ENCODE data around the gene OR2Z1. TPM values are rescaled to one million over a fixed set of nuclear protein-coding genes. Genes with fewer than 3 reads are reported as not detected.
A peak's percentile ranks its signal among the peaks of the same experiment; 100 is the strongest.

The OR2Z1 gene
- total and polyA plus RNA-seq, 2 of the 13 experiments (the other 11 are each of a cell fraction or from before 2014, with no cell fraction given): not detected

DNA sequence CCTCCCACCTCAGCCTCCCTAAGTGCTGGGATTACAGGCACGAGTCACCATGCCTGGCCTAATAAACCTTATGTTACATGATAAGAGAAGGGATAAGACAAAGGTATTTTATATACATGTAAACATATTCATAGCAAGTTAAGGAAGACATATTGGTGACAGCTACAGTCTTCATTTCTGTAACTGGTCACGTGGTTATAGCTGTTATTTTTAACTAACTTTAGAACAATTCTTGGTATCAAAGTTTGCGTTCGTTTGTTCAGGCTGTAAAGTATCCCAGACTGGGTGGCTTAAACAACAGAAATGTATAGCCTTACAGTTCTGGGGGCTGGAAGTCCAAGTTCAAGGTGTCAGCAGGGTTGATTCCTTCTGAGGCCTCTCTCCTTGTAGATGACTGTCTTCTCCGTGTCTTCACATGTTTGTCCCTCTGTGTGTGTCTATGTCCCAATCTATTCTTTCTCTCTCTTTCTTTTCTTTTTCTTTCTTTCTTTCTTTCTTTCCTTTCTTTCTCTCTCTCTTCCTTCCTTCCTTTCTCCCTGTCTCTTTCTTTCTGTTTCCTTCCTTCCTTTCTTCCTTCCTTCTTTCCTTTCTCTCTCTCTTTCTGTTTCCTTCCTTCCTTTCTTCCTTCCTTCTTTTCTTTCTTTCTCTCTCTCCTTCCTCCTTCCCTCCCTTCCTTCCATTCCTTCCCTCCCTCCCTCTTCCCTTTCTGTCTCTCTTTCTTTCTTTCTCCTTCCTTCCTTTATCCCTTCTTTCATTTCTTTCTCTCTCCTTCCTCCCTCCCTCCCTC is 30.5 kb upstream of the OR2Z1 start:
- no peak for FAIRE-seq
- in situ Hi-C loops (cut with HindIII; ENCODE audit: extremely low pct_ligation_motif_present, low pct_unique_long_range_greater_than_20kb): loop anchor here (5.0 kb wide), 1 partner anchor 34 kb away; no protein-coding TSS in a partner anchor
- BruUV-seq (replicated peaks): no TSS peak
- H3K36me3 ChIP-seq (replicated peaks in 1 of 2; ENCODE audit: control insufficient read depth in 1 of 2, insufficient read depth in 2 of 2, low read length in 2 of 2): no peaks in the 10 kb centered on the region
- POLR2A ChIA-PET: no interaction called here
- no peaks in the 10 kb centered on the region for H3K4me1 ChIP-seq (ENCODE audit: insufficient read depth, low read length)
- 1% methylated on average over 5 of the region's 5 CpGs for whole genome bisulfite sequencing (ENCODE audit: low lambda C conversion rate)
- CTCF ChIA-PET (ENCODE audit: low intra/inter-chr PET ratio, low total read pairs): no interaction called here
- H3K4me3 ChIP-seq (replicated peaks in 1 of 3; ENCODE audit: insufficient read depth in 1 of 3, low read depth in 2 of 3, low read length in 3 of 3): no peak overlapping the region
- H3K9me3 ChIP-seq (ENCODE audit: low read length): no peaks in the 10 kb centered on the region
- no peaks in the 10 kb centered on the region for H4K20me1 ChIP-seq (ENCODE audit: insufficient read depth, low read length)
- H3K27me3 ChIP-seq (ENCODE audit: control insufficient read depth in 1 of 2, insufficient read depth in 2 of 2, low read length in 2 of 2): 0 out of 5 replicates have a peak, but pooled peaks cover 0 to 2% of the 10 kb centered on the region in 2 experiments
- no peaks in the 10 kb centered on the region for H3K79me2 ChIP-seq (ENCODE audit: insufficient read depth, low read length)
- intact Hi-C loops (cut with micrococcal nuclease; ENCODE audit: unreplicated experiment): no loop called here
- no peak for DNase-seq (ENCODE audit: low spot score)
- no peak overlapping the region for H3K27ac ChIP-seq (ENCODE audit: extremely low read length, insufficient read depth, low read length)
- no peak for ATAC-seq
- H3K9ac ChIP-seq (ENCODE audit: insufficient read depth, low read depth, low read length): no peak overlapping the region
- no peak overlapping the region for H2AFZ ChIP-seq (ENCODE audit: low read length)
- TF ChIP-seq JDP2 (CRISPR knock-in tag; IDR thresholded peaks at IDR 0.05; ENCODE audit: borderline replicate concordance): no peak
- TF ChIP-seq ZEB1 (IDR thresholded peaks at IDR 0.05; ENCODE audit: insufficient replicate concordance, low read depth): no peak
- TF ChIP-seq RAD51 (IDR thresholded peaks at IDR 0.05; ENCODE audit: borderline replicate concordance): peak; percentile 13; the same call in 1 of the 2 replicates
- no peak overlapping the region for H3K4me2 ChIP-seq (ENCODE audit: low read depth, low read length)

DNA sequence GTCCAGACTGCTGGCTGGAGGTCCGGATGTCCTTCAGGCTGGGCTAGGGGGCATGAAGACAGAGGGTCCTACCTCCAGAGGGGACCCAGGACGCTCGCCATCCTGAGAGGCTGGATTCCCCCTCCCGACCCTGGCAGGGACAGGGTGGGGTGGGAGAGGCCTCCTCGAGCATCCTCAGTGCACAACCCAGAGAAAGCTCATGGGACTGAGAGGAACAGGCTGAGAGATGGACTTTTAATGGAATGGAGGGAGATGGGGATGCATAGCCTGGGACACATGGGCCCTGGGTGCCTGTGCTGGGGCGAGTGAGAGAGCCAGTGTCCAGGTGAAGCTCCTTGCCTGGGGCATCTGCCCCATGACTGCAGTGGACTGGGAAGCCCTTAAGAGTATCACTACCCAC is 25.9 kb upstream of the OR2Z1 start:
- TF ChIP-seq DMAP1 (CRISPR knock-in tag; IDR thresholded peaks at IDR 0.05): no peak
- H3K36me3 ChIP-seq (replicated peaks in 1 of 2; ENCODE audit: control insufficient read depth in 1 of 2, insufficient read depth in 2 of 2, low read length in 2 of 2): no peaks in the 10 kb centered on the region
- BruUV-seq (replicated peaks): no TSS peak
- H2AFZ ChIP-seq (ENCODE audit: low read length): no peak overlapping the region
- CTCF ChIA-PET (ENCODE audit: low intra/inter-chr PET ratio, low total read pairs): interaction anchor here (2.3 to 2.8 kb wide), 2 partner anchors 41 to 114 kb away, joined by 21 to 26 read pairs; no protein-coding TSS in a partner anchor
- in situ Hi-C loops (cut with HindIII; ENCODE audit: extremely low pct_ligation_motif_present, low pct_unique_long_range_greater_than_20kb): no loop called here
- no peak for FAIRE-seq
- H3K27me3 ChIP-seq (ENCODE audit: control insufficient read depth in 1 of 2, insufficient read depth in 2 of 2, low read length in 2 of 2): peaks cover 0 to 2% of the 10 kb centered on the region in 2 experiments; a peak in 1 of 5 replicates
- no peak overlapping the region for H3K9ac ChIP-seq (ENCODE audit: insufficient read depth, low read depth, low read length)
- H3K27ac ChIP-seq (ENCODE audit: extremely low read length, insufficient read depth, low read length): no peak overlapping the region
- 8% methylated on average over 2 of the region's 6 CpGs for WGBS (ENCODE audit: low lambda C conversion rate)
- no peaks in the 10 kb centered on the region for H3K79me2 ChIP-seq (ENCODE audit: insufficient read depth, low read length)
- no peaks in the 10 kb centered on the region for H3K4me1 ChIP-seq (ENCODE audit: insufficient read depth, low read length)
- no peak for DNase-seq (ENCODE audit: low spot score)
- POLR2A ChIA-PET: no interaction called here
- intact Hi-C loops (cut with micrococcal nuclease; ENCODE audit: unreplicated experiment): no loop called here
- no peaks in the 10 kb centered on the region for H4K20me1 ChIP-seq (ENCODE audit: insufficient read depth, low read length)
- no peaks in the 10 kb centered on the region for H3K9me3 ChIP-seq (ENCODE audit: low read length)
- no peak overlapping the region for H3K4me3 ChIP-seq (replicated peaks in 1 of 3; ENCODE audit: insufficient read depth in 1 of 3, low read depth in 2 of 3, low read length in 3 of 3)
- no peak overlapping the region for H3K4me2 ChIP-seq (ENCODE audit: low read depth, low read length)
- ATAC-seq: no peak
